CD8-positive, alpha-beta memory T cell (primary cell): ENCODE data around the gene FERMT2. TPM values are rescaled to one million over a fixed set of nuclear protein-coding genes. Genes with fewer than 3 reads are reported as not detected.
A peak's percentile ranks its signal among the peaks of the same experiment; 100 is the strongest.

Source experiments
- CTCF ChIA-PET: fragments of 350-600 bp; sonication (Branson Sonifier 250); formaldehyde crosslinking; loops from one replicate; lab custom pipeline; 2021; ENCODE audit warnings: antibody characterized with exemption; lab: Charles Lee
- POLR2A ChIA-PET: fragments of 350-600 bp; sonication (Branson Sonifier 250); formaldehyde crosslinking; loops from one replicate; lab custom pipeline; 2021; ENCODE audit warnings: antibody characterized with exemption; lab: Charles Lee
- DNase-seq, 5 donors: peaks; one replicate each; pipeline versions ENCODE4 v3.0.0 to v3.0.0-alpha.2; 2020 to 2022; ENCODE audit warnings: mixed read lengths in 1 of 5
- H3K27ac ChIP-seq: one replicate; pipeline ENCODE4 v1.7.0; 2013; ENCODE audit warnings: low read depth, mild to moderate bottlenecking, low read length, moderate library complexity
- H3K27me3 ChIP-seq: 2 replicates; pipeline ENCODE4 v1.7.0; 2013; ENCODE audit warnings: low read length, mild to moderate bottlenecking; ENCODE audit not compliant: insufficient read depth, poor library complexity, severe bottlenecking
- H3K36me3 ChIP-seq: 2 replicates; pipeline ENCODE4 v1.7.0; 2013; ENCODE audit warnings: mild to moderate bottlenecking, low read length, moderate library complexity; ENCODE audit not compliant: insufficient read depth
- H3K4me1 ChIP-seq: 2 replicates; pipeline ENCODE4 v1.7.0; 2013; ENCODE audit warnings: mild to moderate bottlenecking, low read length, moderate library complexity; ENCODE audit not compliant: insufficient read depth
- H3K4me3 ChIP-seq: 2 replicates; pipeline ENCODE4 v1.7.0; 2013; ENCODE audit warnings: mild to moderate bottlenecking, low read length
- H3K9me3 ChIP-seq: 2 replicates; pipeline ENCODE4 v1.7.0; 2013; ENCODE audit warnings: mild to moderate bottlenecking, low read length
- H3K27ac Mint-ChIP-seq, 8 donors: one replicate each; pipeline ENCODE4 v1.8.0; 2020 to 2021; ENCODE audit warnings: mixed read lengths in 8 of 8, mild to moderate bottlenecking in 6 of 8, inconsistent platforms in 3 of 8, moderate library complexity in 3 of 8
- H3K27me3 Mint-ChIP-seq, 2 donors: one replicate each; pipeline ENCODE4 v1.8.0; 2020 to 2021; ENCODE audit warnings: mixed read lengths in 2 of 2, mild to moderate bottlenecking in 1 of 2, moderate library complexity in 1 of 2
- H3K36me3 Mint-ChIP-seq, 3 donors: one replicate each; pipeline ENCODE4 v1.8.0; 2020 to 2021; ENCODE audit warnings: mixed read lengths in 3 of 3, inconsistent platforms in 1 of 3, mild to moderate bottlenecking in 1 of 3
- H3K4me1 Mint-ChIP-seq, 3 donors: one replicate each; pipeline ENCODE4 v1.8.0; 2020 to 2021; ENCODE audit warnings: mixed read lengths in 3 of 3, inconsistent platforms in 1 of 3, mild to moderate bottlenecking in 1 of 3
- H3K4me3 Mint-ChIP-seq, 7 donors: one replicate each; pipeline ENCODE4 v1.8.0; 2020 to 2021; ENCODE audit warnings: mixed read lengths in 7 of 7, mild to moderate bottlenecking in 6 of 7, moderate library complexity in 4 of 7, inconsistent platforms in 2 of 7
- H3K9me3 Mint-ChIP-seq, 5 donors: one replicate each; pipeline ENCODE4 v1.8.0; 2020 to 2022; ENCODE audit warnings: mixed read lengths in 5 of 5, mild to moderate bottlenecking in 3 of 5, moderate library complexity in 2 of 5, inconsistent platforms in 1 of 5
- polyA plus RNA-seq: library from polyadenylated mRNA; unstranded; fragments of 300-500 nt; fragmentation: Illumina TruSeq; gene quantifications from one replicate; pipeline ENCODE4 v1.2.3, GENCODE V29; 2021
- total RNA-seq, 2 experiments: library from RNA; stranded (reverse); gene quantifications; one replicate each; pipeline ENCODE4 v1.2.3, GENCODE V29; 2021

Gene FERMT2
- total and polyA plus RNA-seq, 3 experiments from 2014 or later, result 0.51 to 1.7 (median 0.93) TPM

- Mint-ChIP-seq H3K4me3 (no peak overlapping the region), H3K27me3 (peaks cover 1 to 17% of the 10 kb centered on the region in 2 donors), H3K27ac (peak overlapping the region in 1 of 8 donors; percentile 2), H3K4me1 (peaks cover 7 to 12% (median 9%) of the 10 kb centered on the region in 3 donors), H3K36me3 (peaks cover 0 to 1% (median 0%) of the 10 kb centered on the region in 3 donors), H3K9me3 (no peaks in the 10 kb centered on the region)
- no peak overlapping the region for H3K4me3 ChIP-seq
- no peaks in the 10 kb centered on the region for H3K36me3 ChIP-seq
- no peaks in the 10 kb centered on the region for H3K4me1 ChIP-seq
- no peak for DNase-seq
- H3K27me3 ChIP-seq, result no peaks in the 10 kb centered on the region
- H3K27ac ChIP-seq, result no peak overlapping the region
- no peaks in the 10 kb centered on the region for H3K9me3 ChIP-seq
- POLR2A ChIA-PET, result no interaction called here
- CTCF ChIA-PET, result no interaction called here
Measured at GRCh38 chr14:52895000-52895399, 55.9 kb downstream of the FERMT2 start.

DNA sequence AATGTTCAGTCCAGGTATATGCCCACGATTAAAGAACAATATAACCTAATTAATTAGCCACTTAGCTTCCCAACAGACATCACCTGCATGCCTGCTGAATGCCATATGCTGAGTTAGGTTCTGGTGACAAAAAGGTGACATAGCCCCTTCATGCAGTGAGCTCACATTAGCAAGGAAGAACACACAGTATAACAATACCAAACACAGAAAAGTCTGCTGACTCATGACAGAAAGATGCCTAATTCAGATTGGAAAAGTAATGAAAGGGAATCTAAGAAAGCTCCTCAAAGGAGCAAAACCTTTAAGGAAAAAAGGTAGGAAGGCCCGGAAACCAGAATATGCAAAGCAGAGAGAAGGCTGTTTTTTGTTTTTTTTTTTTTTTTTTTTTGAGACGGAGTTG is 59.0 kb downstream of the FERMT2 start:
- H3K4me3 ChIP-seq, result no peak overlapping the region
- peaks cover 7 to 12% (median 9%) of the 10 kb centered on the region in 3 donors for H3K4me1 Mint-ChIP-seq
- peaks cover 0 to 1% (median 0%) of the 10 kb centered on the region in 3 donors for H3K36me3 Mint-ChIP-seq
- no peaks in the 10 kb centered on the region for H3K4me1 ChIP-seq
- H3K27me3 ChIP-seq, result no peaks in the 10 kb centered on the region
- no peaks in the 10 kb centered on the region for H3K36me3 ChIP-seq
- H3K9me3 Mint-ChIP-seq, result no peaks in the 10 kb centered on the region
- CTCF ChIA-PET, result no interaction called here
- H3K27me3 Mint-ChIP-seq, result peaks cover 3 to 12% of the 10 kb centered on the region in 2 donors
- H3K27ac ChIP-seq, result no peak overlapping the region
- POLR2A ChIA-PET, result no interaction called here
- no peaks in the 10 kb centered on the region for H3K9me3 ChIP-seq
- peak overlapping the region in 1 of 8 donors; percentile 1 for H3K27ac Mint-ChIP-seq
- no peak overlapping the region for H3K4me3 Mint-ChIP-seq
- no peak for DNase-seq

- no peak for DNase-seq
- no peak overlapping the region for H3K4me3 ChIP-seq
- H3K27ac ChIP-seq, result no peak overlapping the region
- H3K27me3 ChIP-seq, result no peaks in the 10 kb centered on the region
- no peaks in the 10 kb centered on the region for H3K36me3 ChIP-seq
- no peaks in the 10 kb centered on the region for H3K9me3 Mint-ChIP-seq
- peaks cover 0 to 2% (median 0%) of the 10 kb centered on the region in 3 donors for H3K4me1 Mint-ChIP-seq
- H3K36me3 Mint-ChIP-seq, result peaks cover 0 to 1% (median 0%) of the 10 kb centered on the region in 3 donors
- POLR2A ChIA-PET, result no interaction called here
- no peaks in the 10 kb centered on the region for H3K4me1 ChIP-seq
- H3K9me3 ChIP-seq, result no peaks in the 10 kb centered on the region
- peak overlapping the region in 2 of 8 donors; percentile 55 to 67 for H3K27ac Mint-ChIP-seq
- CTCF ChIA-PET, result no interaction called here
- H3K27me3 Mint-ChIP-seq, result peaks cover 2 to 4% of the 10 kb centered on the region in 2 donors
- H3K4me3 Mint-ChIP-seq, result no peak overlapping the region
Measured at GRCh38 chr14:52888839-52889838, 61.7 kb downstream of the FERMT2 start.

DNA sequence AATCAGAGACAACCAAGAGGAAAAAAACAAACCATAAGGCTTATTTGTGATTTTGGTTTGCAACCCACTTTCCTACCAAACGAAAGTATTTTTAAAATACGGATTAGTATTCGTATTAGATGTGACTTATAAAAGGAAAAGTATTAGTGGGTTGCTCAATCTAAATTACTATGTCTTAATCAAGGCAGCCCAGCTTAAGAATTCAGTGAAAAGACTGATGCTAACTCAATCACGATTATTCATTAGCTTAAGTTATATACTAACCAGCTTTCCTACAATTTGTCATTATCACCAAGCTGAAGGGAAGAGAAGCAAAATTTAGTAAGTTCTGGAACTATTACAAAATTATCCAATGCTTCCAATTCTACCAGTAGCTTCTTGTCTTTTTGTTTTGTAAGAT is 62.7 kb downstream of the FERMT2 start:
- Mint-ChIP-seq H3K36me3 (peaks cover 0 to 1% (median 0%) of the 10 kb centered on the region in 3 donors), H3K9me3 (no peaks in the 10 kb centered on the region), H3K4me3 (no peak overlapping the region), H3K4me1 (peaks cover 0 to 2% (median 0%) of the 10 kb centered on the region in 3 donors), H3K27ac (no peak overlapping the region), H3K27me3 (peaks cover 2 to 3% of the 10 kb centered on the region in 2 donors)
- DNase-seq, result no peak
- Histone ChIP-seq H3K4me3 (no peak overlapping the region), H3K4me1 (no peaks in the 10 kb centered on the region), H3K27me3 (no peaks in the 10 kb centered on the region), H3K9me3 (no peaks in the 10 kb centered on the region), H3K36me3 (no peaks in the 10 kb centered on the region), H3K27ac (no peak overlapping the region)
- ChIA-PET POLR2A (no interaction called here), CTCF (no interaction called here)

- H3K4me3 ChIP-seq, result no peak overlapping the region
- H3K27ac Mint-ChIP-seq, result no peak overlapping the region
- no peak for DNase-seq
Measured at GRCh38 chr14:52885230-52885629, 65.6 kb downstream of the FERMT2 start.

GRCh38 chr14:52883658-52884057 is 67.2 kb downstream of the FERMT2 start:
- DNase-seq, result no peak
- H3K9me3 Mint-ChIP-seq, result no peaks in the 10 kb centered on the region
- no peaks in the 10 kb centered on the region for H3K36me3 Mint-ChIP-seq
- H3K9me3 ChIP-seq, result no peaks in the 10 kb centered on the region
- no peak overlapping the region for H3K27ac ChIP-seq
- H3K27me3 ChIP-seq, result no peaks in the 10 kb centered on the region
- no peaks in the 10 kb centered on the region for H3K36me3 ChIP-seq
- H3K4me3 Mint-ChIP-seq, result no peak overlapping the region
- ChIA-PET POLR2A (no interaction called here), CTCF (no interaction called here)
- no peak overlapping the region for H3K27ac Mint-ChIP-seq
- H3K4me3 ChIP-seq, result no peak overlapping the region
- peaks cover 0 to 3% of the 10 kb centered on the region in 2 donors for H3K27me3 Mint-ChIP-seq
- H3K4me1 ChIP-seq, result no peaks in the 10 kb centered on the region
- no peaks in the 10 kb centered on the region for H3K4me1 Mint-ChIP-seq

More at GRCh38 chr14:52885230-52885629, 65.6 kb downstream of the FERMT2 start:
- Mint-ChIP-seq H3K9me3 (no peaks in the 10 kb centered on the region), H3K4me3 (no peak overlapping the region), H3K36me3 (no peaks in the 10 kb centered on the region), H3K27me3 (peaks cover 2 to 3% of the 10 kb centered on the region in 2 donors), H3K4me1 (no peaks in the 10 kb centered on the region)
- H3K27me3 ChIP-seq, result no peaks in the 10 kb centered on the region
- no peaks in the 10 kb centered on the region for H3K36me3 ChIP-seq
- H3K27ac ChIP-seq, result no peak overlapping the region
- CTCF ChIA-PET, result no interaction called here
- POLR2A ChIA-PET, result no interaction called here
- no peaks in the 10 kb centered on the region for H3K9me3 ChIP-seq
- H3K4me1 ChIP-seq, result no peaks in the 10 kb centered on the region

GRCh38 chr14:52882824-52883223 is 68.0 kb downstream of the FERMT2 start:
- no peaks in the 10 kb centered on the region for H3K9me3 Mint-ChIP-seq
- ChIA-PET POLR2A (no interaction called here), CTCF (no interaction called here)
- no peaks in the 10 kb centered on the region for H3K4me1 ChIP-seq
- no peaks in the 10 kb centered on the region for H3K36me3 ChIP-seq
- no peak for DNase-seq
- no peaks in the 10 kb centered on the region for H3K36me3 Mint-ChIP-seq
- no peak overlapping the region for H3K27ac ChIP-seq
- H3K27me3 Mint-ChIP-seq, result peaks cover 0 to 3% of the 10 kb centered on the region in 2 donors
- no peak overlapping the region for H3K4me3 Mint-ChIP-seq
- no peak overlapping the region for H3K27ac Mint-ChIP-seq
- no peaks in the 10 kb centered on the region for H3K27me3 ChIP-seq
- no peaks in the 10 kb centered on the region for H3K4me1 Mint-ChIP-seq
- H3K9me3 ChIP-seq, result no peaks in the 10 kb centered on the region
- H3K4me3 ChIP-seq, result no peak overlapping the region

DNA sequence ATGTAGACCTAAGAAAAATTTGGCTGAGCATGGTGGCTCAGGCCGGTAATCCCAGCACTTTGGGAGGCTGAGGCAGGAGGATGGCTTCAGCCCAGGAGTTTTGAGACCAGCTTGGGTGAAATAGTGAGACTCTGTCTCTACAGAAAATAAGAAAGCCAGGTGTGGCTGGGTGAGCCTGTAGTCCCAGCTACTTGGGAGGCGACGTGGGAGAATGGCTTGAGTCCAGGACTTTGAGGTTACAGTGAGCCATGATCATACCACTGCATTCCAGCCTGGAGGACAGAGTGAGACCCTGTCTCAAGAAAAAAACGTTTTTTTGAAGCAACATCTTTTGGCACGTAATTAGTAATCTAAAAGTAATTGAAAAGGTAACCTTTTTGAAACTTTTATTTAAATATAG is 70.9 kb downstream of the FERMT2 start:
- H3K4me3 Mint-ChIP-seq, result no peak overlapping the region
- H3K4me3 ChIP-seq, result no peak overlapping the region
- H3K4me1 Mint-ChIP-seq, result no peaks in the 10 kb centered on the region
- no peaks in the 10 kb centered on the region for H3K9me3 ChIP-seq
- H3K27ac ChIP-seq, result no peak overlapping the region
- H3K36me3 Mint-ChIP-seq, result no peaks in the 10 kb centered on the region
- H3K27me3 ChIP-seq, result no peaks in the 10 kb centered on the region
- no peaks in the 10 kb centered on the region for H3K36me3 ChIP-seq
- H3K27me3 Mint-ChIP-seq, result peaks cover 0 to 10% of the 10 kb centered on the region in 2 donors
- CTCF ChIA-PET, result no interaction called here
- H3K9me3 Mint-ChIP-seq, result no peaks in the 10 kb centered on the region
- no peak for DNase-seq
- POLR2A ChIA-PET, result no interaction called here
- no peak overlapping the region for H3K27ac Mint-ChIP-seq
- no peaks in the 10 kb centered on the region for H3K4me1 ChIP-seq
